MM.1S (cell line): ENCODE data around the gene STMN3.

Experiments
- EZH2 ChIP-seq: fragments of 300-600 bp; sonication (generic); optimal IDR thresholded peaks from 2 replicates; pipeline ENCODE3; 2017; ENCODE audit warnings: low read depth, mild to moderate bottlenecking, antibody characterized with exemption, low read length, mixed read lengths
- EZH2phosphoT487 ChIP-seq: fragments of 300-600 bp; sonication (generic); IDR thresholded peaks from 2 replicates; pipeline ENCODE4 v1.6.1; 2018; ENCODE audit warnings: antibody characterized with exemption, low read length
- TF ChIP-seq, protein P1 (sequence below): fragments of 300-600 bp; sonication (generic); IDR thresholded peaks from 2 replicates; pipeline ENCODE4 v1.5.1; 2016; ENCODE audit warnings: antibody characterized with exemption, low read length, mixed read lengths

DNA sequence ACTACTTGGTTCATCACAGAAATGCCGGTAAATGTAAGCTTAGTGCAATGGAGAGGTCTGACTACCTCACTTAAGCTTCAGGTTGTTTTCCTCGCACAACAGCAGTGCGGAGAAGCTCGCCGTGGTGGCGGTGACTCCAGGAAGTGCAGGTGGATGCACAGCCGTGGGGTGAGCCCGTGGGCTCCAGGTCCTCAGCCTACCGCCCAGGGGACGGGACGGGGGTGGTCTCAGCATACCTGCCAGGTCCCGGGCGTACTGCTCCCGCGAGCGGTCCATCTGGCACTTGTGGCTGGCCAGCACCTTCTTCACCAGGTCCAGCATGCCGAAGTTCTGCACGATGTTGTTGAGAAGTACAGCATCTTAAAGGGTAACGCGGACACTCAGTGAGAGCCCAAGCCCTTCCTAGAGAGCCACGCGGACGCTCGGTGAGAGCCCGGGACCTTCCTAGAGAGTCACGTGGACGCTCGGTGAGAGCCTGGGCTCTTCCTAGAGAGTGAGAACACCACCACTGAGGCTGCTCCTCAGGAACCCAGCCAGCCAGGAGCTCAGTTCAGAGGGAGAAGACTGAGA is 61.4 kb downstream of the STMN3 start:
- TF ChIP-seq, protein P1, sequence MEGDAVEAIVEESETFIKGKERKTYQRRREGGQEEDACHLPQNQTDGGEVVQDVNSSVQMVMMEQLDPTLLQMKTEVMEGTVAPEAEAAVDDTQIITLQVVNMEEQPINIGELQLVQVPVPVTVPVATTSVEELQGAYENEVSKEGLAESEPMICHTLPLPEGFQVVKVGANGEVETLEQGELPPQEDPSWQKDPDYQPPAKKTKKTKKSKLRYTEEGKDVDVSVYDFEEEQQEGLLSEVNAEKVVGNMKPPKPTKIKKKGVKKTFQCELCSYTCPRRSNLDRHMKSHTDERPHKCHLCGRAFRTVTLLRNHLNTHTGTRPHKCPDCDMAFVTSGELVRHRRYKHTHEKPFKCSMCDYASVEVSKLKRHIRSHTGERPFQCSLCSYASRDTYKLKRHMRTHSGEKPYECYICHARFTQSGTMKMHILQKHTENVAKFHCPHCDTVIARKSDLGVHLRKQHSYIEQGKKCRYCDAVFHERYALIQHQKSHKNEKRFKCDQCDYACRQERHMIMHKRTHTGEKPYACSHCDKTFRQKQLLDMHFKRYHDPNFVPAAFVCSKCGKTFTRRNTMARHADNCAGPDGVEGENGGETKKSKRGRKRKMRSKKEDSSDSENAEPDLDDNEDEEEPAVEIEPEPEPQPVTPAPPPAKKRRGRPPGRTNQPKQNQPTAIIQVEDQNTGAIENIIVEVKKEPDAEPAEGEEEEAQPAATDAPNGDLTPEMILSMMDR = no peak
- TF ChIP-seq EZH2 = no peak
- TF ChIP-seq EZH2phosphoT487 = no peak
